Neural progenitor cell (in vitro differentiated cells): ENCODE measurements around the gene CAPN10. TPM values are rescaled to one million over a fixed set of nuclear protein-coding genes. Genes with fewer than 3 reads are reported as not detected.

ENCODE experiments used
- DNase-seq: peaks from one replicate; pipeline ENCODE4 v3.0.0-alpha.2; 2016; ENCODE audit warnings: low spot score
- H2AFZ ChIP-seq: fragments of 200-600 bp; sonication (generic); replicated peaks from 2 replicates; pipeline ENCODE4 v1.6.1; 2016; ENCODE audit warnings: antibody characterized with exemption
- H3F3A ChIP-seq: fragments of 200-600 bp; sonication (generic); 2 replicates; pipeline ENCODE4 v1.6.1; 2016; ENCODE audit warnings: antibody characterized with exemption, low read depth
- H3K27ac ChIP-seq: fragments of 200-600 bp; sonication (generic); 2 replicates; pipeline ENCODE4 v1.5.1; 2016; ENCODE audit warnings: mild to moderate bottlenecking
- H3K27me3 ChIP-seq: fragments of 200-600 bp; sonication (generic); 2 replicates; pipeline ENCODE4 v1.6.1; 2016; ENCODE audit warnings: mild to moderate bottlenecking, moderate library complexity
- H3K36me3 ChIP-seq: fragments of 200-600 bp; sonication (generic); 2 replicates; pipeline ENCODE4 v1.5.1; 2016
- H3K4me1 ChIP-seq: fragments of 200-600 bp; sonication (generic); 2 replicates; pipeline ENCODE4 v1.6.1; 2016; ENCODE audit warnings: mixed run types
- H3K4me2 ChIP-seq: fragments of 200-600 bp; sonication (generic); 2 replicates; pipeline ENCODE4 v1.6.1; 2016
- H3K4me3 ChIP-seq: fragments of 200-600 bp; sonication (generic); 2 replicates; pipeline ENCODE4 v1.5.1; 2016
- H3K79me2 ChIP-seq: fragments of 200-600 bp; sonication (generic); 2 replicates; pipeline ENCODE4 v1.6.1; 2016; ENCODE audit warnings: low read depth
- H3K9ac ChIP-seq: fragments of 200-600 bp; sonication (generic); 2 replicates; pipeline ENCODE4 v1.6.1; 2016
- H3K9me3 ChIP-seq: fragments of 200-600 bp; sonication (generic); 2 replicates; pipeline ENCODE4 v1.5.1; 2016; ENCODE audit warnings: low read depth
- H4K20me1 ChIP-seq: fragments of 200-600 bp; sonication (generic); 2 replicates; pipeline ENCODE4 v1.6.1; 2016; ENCODE audit warnings: low read depth
- H3K27ac Mint-ChIP-seq: 3 replicates; pipeline ENCODE4 v1.8.0; 2021; ENCODE audit warnings: mixed read lengths
- H3K27me3 Mint-ChIP-seq: 2 replicates; pipeline ENCODE4 v1.8.0; 2022; ENCODE audit warnings: low read depth, mild to moderate bottlenecking, inconsistent platforms, moderate library complexity, mixed read lengths; ENCODE audit not compliant: insufficient read depth
- H3K36me3 Mint-ChIP-seq: 3 replicates; pipeline ENCODE4 v1.8.0; 2021; ENCODE audit warnings: mixed read lengths
- H3K4me1 Mint-ChIP-seq: 3 replicates; pipeline ENCODE4 v1.8.0; 2021; ENCODE audit warnings: mixed read lengths
- H3K4me3 Mint-ChIP-seq: 3 replicates; pipeline ENCODE4 v1.8.0; 2021; ENCODE audit warnings: mild to moderate bottlenecking, moderate library complexity, mixed read lengths
- H3K9me3 Mint-ChIP-seq: 3 replicates; pipeline ENCODE4 v1.8.0; 2020; ENCODE audit warnings: mixed read lengths
- EZH2 ChIP-seq: fragments of 200-600 bp; sonication (generic); IDR thresholded peaks from 2 replicates; pipeline ENCODE4 v1.6.1; 2017; ENCODE audit warnings: antibody characterized with exemption, mild to moderate bottlenecking, moderate library complexity
- EZH2phosphoT487 ChIP-seq: fragments of 200-600 bp; sonication (generic); IDR thresholded peaks from 2 replicates; pipeline ENCODE4 v1.6.1; 2017; ENCODE audit warnings: antibody characterized with exemption
- total RNA-seq: library from RNA; depleted of rRNA; stranded (reverse); fragments of >200 nt; gene quantifications from 2 replicates; pipeline ENCODE4 v1.2.3, GENCODE V29; 2015; ENCODE audit warnings: low replicate concordance
- TF ChIP-seq, protein P1 (sequence below): fragments of 200-600 bp; sonication (generic); IDR thresholded peaks from 2 replicates; pipeline ENCODE4 v1.5.1; 2017; ENCODE audit warnings: antibody characterized with exemption, mild to moderate bottlenecking

CAPN10 gene
- total RNA-seq, 1 donor from 2014 or later = 16.1 TPM

DNA sequence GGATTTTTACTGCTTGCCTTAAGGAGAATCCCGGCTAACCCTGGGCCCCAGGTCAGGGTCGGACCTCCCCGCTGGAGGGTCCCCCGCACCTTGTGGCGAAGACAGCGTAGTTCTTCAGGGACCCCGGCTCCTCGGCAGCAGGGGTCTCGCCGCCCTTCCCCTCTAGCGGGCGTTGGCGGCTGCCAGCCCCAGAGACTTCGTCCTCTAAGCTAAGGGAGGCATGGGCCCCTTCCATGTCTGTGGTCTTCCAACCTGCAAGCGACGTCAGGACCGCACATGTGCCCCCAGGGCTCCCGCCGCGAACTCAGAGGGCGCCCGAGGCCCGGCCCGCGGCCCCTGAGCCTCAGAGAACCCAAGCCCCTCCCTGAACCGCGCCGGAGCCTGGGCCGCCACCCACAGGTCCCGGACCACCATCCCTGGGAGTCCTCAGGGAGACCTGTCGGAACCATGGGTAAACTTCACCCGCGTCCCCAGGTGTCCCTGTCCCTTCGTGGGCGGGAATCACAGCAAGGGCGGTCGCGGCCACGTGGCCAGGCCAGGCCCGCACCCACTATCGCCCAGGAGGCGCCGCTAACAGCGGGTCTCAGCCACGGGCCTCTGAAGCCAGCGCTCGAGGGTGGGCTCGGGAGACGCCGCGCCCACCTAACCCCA lies 29.3 kb upstream of the CAPN10 start:
- Histone ChIP-seq H3K36me3 (no peaks in the 10 kb centered on the region), H3F3A (peaks cover 20% of the 10 kb centered on the region), H3K4me1 (peaks cover 3% of the 10 kb centered on the region), H3K4me3 (peak overlapping the region; percentile 47), H2AFZ (no peak overlapping the region), H3K4me2 (peak overlapping the region; percentile 90), H3K27ac (no peak overlapping the region), H3K9me3 (no peaks in the 10 kb centered on the region), H3K79me2 (peaks cover 11% of the 10 kb centered on the region), H4K20me1 (peaks cover 30% of the 10 kb centered on the region), H3K9ac (no peak overlapping the region), H3K27me3 (peaks cover 34% of the 10 kb centered on the region)
- peak; percentile 7 for DNase-seq
- Mint-ChIP-seq H3K4me1 (peaks cover 30% of the 10 kb centered on the region), H3K9me3 (no peaks in the 10 kb centered on the region), H3K4me3 (no peak overlapping the region), H3K27me3 (no peaks in the 10 kb centered on the region), H3K27ac (no peak overlapping the region), H3K36me3 (peaks cover 3% of the 10 kb centered on the region)
- TF ChIP-seq EZH2phosphoT487 = no peak
- TF ChIP-seq, protein P1, sequence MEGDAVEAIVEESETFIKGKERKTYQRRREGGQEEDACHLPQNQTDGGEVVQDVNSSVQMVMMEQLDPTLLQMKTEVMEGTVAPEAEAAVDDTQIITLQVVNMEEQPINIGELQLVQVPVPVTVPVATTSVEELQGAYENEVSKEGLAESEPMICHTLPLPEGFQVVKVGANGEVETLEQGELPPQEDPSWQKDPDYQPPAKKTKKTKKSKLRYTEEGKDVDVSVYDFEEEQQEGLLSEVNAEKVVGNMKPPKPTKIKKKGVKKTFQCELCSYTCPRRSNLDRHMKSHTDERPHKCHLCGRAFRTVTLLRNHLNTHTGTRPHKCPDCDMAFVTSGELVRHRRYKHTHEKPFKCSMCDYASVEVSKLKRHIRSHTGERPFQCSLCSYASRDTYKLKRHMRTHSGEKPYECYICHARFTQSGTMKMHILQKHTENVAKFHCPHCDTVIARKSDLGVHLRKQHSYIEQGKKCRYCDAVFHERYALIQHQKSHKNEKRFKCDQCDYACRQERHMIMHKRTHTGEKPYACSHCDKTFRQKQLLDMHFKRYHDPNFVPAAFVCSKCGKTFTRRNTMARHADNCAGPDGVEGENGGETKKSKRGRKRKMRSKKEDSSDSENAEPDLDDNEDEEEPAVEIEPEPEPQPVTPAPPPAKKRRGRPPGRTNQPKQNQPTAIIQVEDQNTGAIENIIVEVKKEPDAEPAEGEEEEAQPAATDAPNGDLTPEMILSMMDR = no peak
- TF ChIP-seq EZH2 = no peak

DNA sequence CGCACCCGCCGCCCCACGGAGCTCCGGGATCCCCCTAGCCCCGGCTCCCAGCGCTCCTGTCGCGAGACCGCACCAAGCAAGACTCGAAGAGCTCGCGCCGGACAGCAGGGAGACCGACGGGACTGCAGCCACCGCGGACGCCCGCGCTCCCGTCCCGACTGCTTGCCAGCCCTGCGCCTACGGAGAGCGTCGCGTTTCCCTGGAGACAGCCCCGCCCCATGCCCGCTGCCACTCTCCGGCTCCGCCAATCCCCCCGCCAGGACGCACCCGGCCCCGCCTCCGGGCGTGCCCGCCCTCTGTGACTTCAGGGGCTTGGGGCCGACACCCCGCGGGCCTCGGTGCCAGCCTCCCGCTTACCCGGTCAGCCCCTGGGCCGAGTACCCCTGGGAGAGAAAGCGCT lies 28.7 kb upstream of the CAPN10 start, which contains the start of gene ANKMY1:
TSS of gene ANKMY1 (minus strand) at position 181 of the 400 bp plus-strand sequence. CDS start 653 bp downstream, outside the sequence.
- TF ChIP-seq EZH2 (no peak), EZH2phosphoT487 (no peak)
- TF ChIP-seq, protein P1 = no peak
- Histone ChIP-seq H3K27ac (no peak within 1 kb of the TSS), H2AFZ (no peak within 1 kb of the TSS), H3K9me3 (no peaks in the 10 kb centered on the region), H3K9ac (no peak within 1 kb of the TSS), H3K27me3 (peaks cover 34% of the 10 kb centered on the region), H4K20me1 (peaks cover 30% of the 10 kb centered on the region), H3F3A (peaks cover 20% of the 10 kb centered on the region), H3K36me3 (no peaks in the 10 kb centered on the region), H3K4me1 (peaks cover 3% of the 10 kb centered on the region), H3K4me2 (peak within 1 kb of the TSS; percentile 90), H3K4me3 (peak within 1 kb of the TSS; percentile 47), H3K79me2 (peaks cover 11% of the 10 kb centered on the region)
- H3K27me3 Mint-ChIP-seq = no peaks in the 10 kb centered on the region
- peaks cover 2% of the 10 kb centered on the region for H3K36me3 Mint-ChIP-seq
- peak within 1 kb of the TSS; percentile 71 for H3K4me3 Mint-ChIP-seq
- no peak within 1 kb of the TSS for H3K27ac Mint-ChIP-seq
- DNase-seq = peak; percentile 94
- no peaks in the 10 kb centered on the region for H3K9me3 Mint-ChIP-seq
- H3K4me1 Mint-ChIP-seq = peaks cover 30% of the 10 kb centered on the region

DNA sequence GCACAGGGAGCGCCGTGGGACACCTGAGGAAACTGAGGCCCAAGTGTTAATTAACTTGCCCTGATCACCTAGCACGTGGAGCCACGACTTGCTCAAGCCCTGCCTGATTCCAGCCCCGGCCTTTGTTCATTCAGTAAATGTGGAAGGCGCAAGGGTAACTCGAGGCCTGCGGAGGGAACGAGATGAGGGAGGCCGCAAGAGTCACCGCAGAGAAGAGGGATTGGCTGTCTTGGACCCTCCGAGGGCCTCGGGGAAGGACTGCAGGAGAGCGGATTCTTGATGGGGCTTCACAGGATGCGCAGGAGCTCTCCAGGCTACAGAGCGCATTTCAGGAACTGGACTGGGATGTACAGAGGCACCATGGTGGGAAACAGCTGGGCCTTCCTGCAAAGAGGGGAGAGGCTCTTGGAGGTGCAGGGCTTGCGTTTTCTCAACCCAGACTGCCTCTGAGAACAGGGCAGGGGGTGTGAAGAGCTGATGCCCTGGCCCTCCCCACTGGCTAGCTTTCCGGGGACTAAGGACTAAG lies 28.2 kb upstream of the CAPN10 start:
- Histone ChIP-seq H3K9me3 (no peaks in the 10 kb centered on the region), H3K27me3 (peaks cover 34% of the 10 kb centered on the region), H3K27ac (no peak overlapping the region), H3K4me3 (peak overlapping the region; percentile 47), H3K4me1 (peaks cover 3% of the 10 kb centered on the region), H3K9ac (no peak overlapping the region), H3K36me3 (no peaks in the 10 kb centered on the region), H2AFZ (no peak overlapping the region), H4K20me1 (peaks cover 30% of the 10 kb centered on the region), H3K4me2 (peak overlapping the region; percentile 90), H3F3A (peaks cover 20% of the 10 kb centered on the region), H3K79me2 (peaks cover 11% of the 10 kb centered on the region)
- Mint-ChIP-seq H3K36me3 (peaks cover 2% of the 10 kb centered on the region), H3K4me1 (peaks cover 30% of the 10 kb centered on the region), H3K27ac (no peak overlapping the region), H3K4me3 (peak overlapping the region; percentile 71), H3K9me3 (no peaks in the 10 kb centered on the region), H3K27me3 (no peaks in the 10 kb centered on the region)
- peak; percentile 39 for DNase-seq
- TF ChIP-seq, protein P1 = no peak
- no peak for TF ChIP-seq EZH2phosphoT487
- no peak for TF ChIP-seq EZH2
